Renal cortex interstitium (tissue), 11 donors: ENCODE results near the gene BICD1. TPM values are rescaled to one million over a fixed set of nuclear protein-coding genes. Genes with fewer than 3 reads are reported as not detected.

Source experiments
- DNase-seq, 11 donors: peaks; one replicate each; pipeline ENCODE4 v3.0.0-alpha.2; 2013; ENCODE audit warnings: low read depth in 9 of 11, low spot score in 4 of 11; ENCODE audit errors: extremely low read depth in 1 of 11
- polyA plus RNA-seq, 3 donors: library from polyadenylated mRNA; unstranded; fragments of 120-200 nt; gene quantifications; one replicate each; pipeline ENCODE4 v1.2.1, GENCODE V29; 2013; ENCODE audit not compliant: insufficient read length in 3 of 3

Gene BICD1
- polyA plus RNA-seq, 3 donors = 21.1 to 26.9 (median 23.3) TPM

GRCh38 chr12:32126720-32127119 lies 20.1 kb downstream of the BICD1 start:
- DNase-seq = no peak

GRCh38 chr12:32131666-32132065 lies 25.0 kb downstream of the BICD1 start:
- DNase-seq = no peak

- no peak for DNase-seq
Measured at GRCh38 chr12:32134101-32134888, 27.6 kb downstream of the BICD1 start.

- DNase-seq = no peak
Measured at GRCh38 chr12:32135967-32136366, 29.3 kb downstream of the BICD1 start.

- no peak for DNase-seq
Measured at GRCh38 chr12:32136404-32136803, 29.8 kb downstream of the BICD1 start.

GRCh38 chr12:32139064-32139421 lies 32.4 kb downstream of the BICD1 start:
- DNase-seq = peak in 1 of 11 donors; percentile 29

- no peak for DNase-seq
Measured at GRCh38 chr12:32140877-32141276, 34.2 kb downstream of the BICD1 start.

GRCh38 chr12:32145096-32145495 lies 38.4 kb downstream of the BICD1 start:
- DNase-seq = no peak

GRCh38 chr12:32146074-32146873 lies 39.6 kb downstream of the BICD1 start:
- DNase-seq = no peak

- no peak for DNase-seq
Measured at GRCh38 chr12:32148372-32148771, 41.7 kb downstream of the BICD1 start.

GRCh38 chr12:32149489-32149888 lies 42.8 kb downstream of the BICD1 start:
- DNase-seq = no peak

GRCh38 chr12:32151086-32151485 lies 44.4 kb downstream of the BICD1 start:
- DNase-seq = no peak

GRCh38 chr12:32151552-32151951 lies 44.9 kb downstream of the BICD1 start:
- DNase-seq = no peak

GRCh38 chr12:32155041-32155440 lies 48.4 kb downstream of the BICD1 start:
- peak in 1 of 11 donors; percentile 20 for DNase-seq

- no peak for DNase-seq
Measured at GRCh38 chr12:32155961-32156529, 49.4 kb downstream of the BICD1 start.

GRCh38 chr12:32158525-32158924 lies 51.9 kb downstream of the BICD1 start:
- DNase-seq = no peak

GRCh38 chr12:32159381-32159780 lies 52.7 kb downstream of the BICD1 start:
- DNase-seq = no peak

GRCh38 chr12:32159925-32160324 lies 53.3 kb downstream of the BICD1 start:
- no peak for DNase-seq

GRCh38 chr12:32161058-32161457 lies 54.4 kb downstream of the BICD1 start:
- DNase-seq = no peak

GRCh38 chr12:32163596-32163995 lies 56.9 kb downstream of the BICD1 start:
- DNase-seq = no peak
